HG03342 (cell line): ENCODE results near the gene TNC.
"Not testable (repeated sequence)": the region's sequence is repeated elsewhere in the genome, so short reads cannot be mapped to it uniquely, and the experiment has no call there.

ENCODE experiments used
- ATAC-seq: cut with Tn5 transposase; IDR thresholded peaks from one replicate; pipeline ENCODE4 v1.9.1; 2021; ENCODE audit warnings: mild to moderate bottlenecking, moderate library complexity; ENCODE audit not compliant: unreplicated experiment

The TNC gene

DNA sequence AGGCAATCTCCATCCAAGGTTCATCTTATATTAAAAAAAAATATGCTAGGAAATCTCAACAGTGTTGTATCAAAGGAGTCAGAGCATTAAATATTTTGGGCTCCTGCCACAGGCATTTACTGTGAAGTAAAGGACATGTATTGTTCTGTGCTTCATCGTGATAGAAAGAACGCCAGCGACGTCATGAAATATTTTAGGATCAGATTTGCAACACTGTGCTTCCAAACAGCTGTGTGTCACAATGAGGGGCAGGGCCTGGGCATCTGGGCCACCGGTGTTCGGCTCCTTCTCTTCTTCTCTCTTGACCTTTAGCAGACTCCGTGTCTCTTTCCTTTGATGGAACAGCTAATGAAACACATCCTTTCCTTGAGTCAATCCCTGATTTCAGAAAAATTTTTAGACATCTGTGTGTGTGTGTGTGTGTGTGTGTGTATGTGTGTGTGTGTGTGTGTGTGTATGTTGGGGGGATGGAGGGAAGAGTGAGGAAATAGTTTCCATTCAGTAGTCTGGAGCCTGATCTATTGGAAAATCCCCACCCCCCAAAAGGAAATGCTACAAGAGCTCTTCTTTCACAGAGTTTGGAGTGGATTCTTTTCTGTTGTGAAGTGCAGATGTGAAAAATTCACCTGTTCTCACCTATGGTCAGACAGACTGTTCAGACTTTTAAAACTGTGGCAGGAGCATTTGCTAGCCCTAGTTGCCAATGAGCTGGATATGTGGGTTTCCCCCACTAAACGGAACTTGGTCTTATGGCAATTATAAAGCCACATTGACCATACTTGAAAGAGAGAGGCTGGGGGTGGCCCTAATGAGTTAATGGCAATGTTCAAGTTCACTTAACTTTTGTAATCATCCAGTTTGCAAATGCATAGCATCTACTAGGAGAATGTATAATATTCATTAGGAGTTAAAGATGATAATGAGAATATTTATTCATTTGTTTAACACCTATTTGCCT, 18.1 kb upstream of the TNC start:
- no peak for ATAC-seq

DNA sequence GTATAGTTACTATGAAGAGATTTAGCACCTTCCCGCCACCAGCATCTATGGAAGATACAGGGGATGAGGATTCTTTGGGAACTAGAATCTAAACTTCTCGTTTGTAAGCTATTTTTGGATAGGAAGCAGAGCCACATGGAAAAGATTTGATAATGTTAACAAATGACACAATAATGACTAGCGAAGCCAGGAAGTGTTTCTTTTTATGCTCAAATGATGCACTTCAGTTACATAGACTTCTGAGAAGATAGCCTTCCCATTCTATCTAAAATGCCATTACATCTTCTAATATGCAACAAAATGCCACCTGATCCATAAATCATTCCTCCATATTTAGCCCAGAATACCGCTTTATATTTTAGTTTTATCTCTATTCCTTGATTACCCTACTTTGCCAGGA, 17.0 kb upstream of the TNC start:
- no peak for ATAC-seq

GRCh38 chr9:115133649-115134048, 15.7 kb upstream of the TNC start:
- ATAC-seq: no peak

DNA sequence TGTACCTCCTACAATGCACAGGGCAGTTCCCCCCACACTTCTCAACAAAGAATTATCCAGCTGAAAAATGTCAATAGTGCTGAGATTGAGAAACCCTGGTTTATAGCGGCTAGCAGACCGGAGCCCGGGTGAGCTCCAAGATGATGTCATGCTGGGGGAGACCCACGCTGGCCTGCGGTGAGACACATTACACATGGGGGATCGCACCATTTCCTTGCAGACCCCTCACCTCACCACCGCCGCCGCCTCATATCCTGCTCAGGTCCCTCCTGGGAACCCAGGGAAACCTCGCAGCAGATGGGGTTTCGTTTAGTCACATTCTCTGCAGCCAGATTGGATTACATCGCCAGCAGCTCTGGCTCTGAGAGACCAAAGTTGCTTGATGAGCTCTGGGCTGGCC, 14.7 kb upstream of the TNC start:
- ATAC-seq: no peak

- ATAC-seq: no peak
These were observed 12.2 kb upstream of the TNC start for GRCh38 chr9:115130176-115130575.

GRCh38 chr9:115128726-115129125, 10.8 kb upstream of the TNC start:
- not testable (repeated sequence) for ATAC-seq

DNA sequence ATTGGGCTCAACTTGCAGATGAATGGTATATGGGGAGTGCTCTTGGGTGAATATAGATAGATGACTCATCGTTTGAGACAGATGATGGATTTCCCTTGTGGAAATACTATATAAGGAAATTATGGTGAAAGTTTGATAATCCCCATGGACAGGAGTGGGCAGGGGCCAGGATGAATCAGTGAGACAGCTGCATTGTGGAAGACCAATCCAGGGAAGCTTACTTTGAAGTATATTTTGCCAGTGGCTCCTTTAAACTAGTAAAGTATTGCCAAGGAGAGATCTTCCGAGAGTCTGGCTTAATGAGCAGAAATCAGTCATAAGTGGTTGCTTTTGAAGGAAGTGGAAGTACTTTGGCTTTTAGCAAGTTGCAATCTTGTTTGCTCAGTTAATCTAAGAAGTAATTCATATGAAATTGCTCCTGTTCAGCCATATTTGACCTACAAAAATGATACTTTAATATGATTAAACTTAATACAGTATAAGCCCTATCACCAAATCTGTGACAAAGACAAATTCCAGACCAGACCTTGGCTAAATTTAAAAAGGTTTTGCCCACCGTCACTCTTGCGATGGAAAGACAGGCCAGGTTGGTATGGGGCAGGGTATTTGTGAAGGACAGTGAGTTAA, 9.3 kb upstream of the TNC start:
- ATAC-seq: no peak

DNA sequence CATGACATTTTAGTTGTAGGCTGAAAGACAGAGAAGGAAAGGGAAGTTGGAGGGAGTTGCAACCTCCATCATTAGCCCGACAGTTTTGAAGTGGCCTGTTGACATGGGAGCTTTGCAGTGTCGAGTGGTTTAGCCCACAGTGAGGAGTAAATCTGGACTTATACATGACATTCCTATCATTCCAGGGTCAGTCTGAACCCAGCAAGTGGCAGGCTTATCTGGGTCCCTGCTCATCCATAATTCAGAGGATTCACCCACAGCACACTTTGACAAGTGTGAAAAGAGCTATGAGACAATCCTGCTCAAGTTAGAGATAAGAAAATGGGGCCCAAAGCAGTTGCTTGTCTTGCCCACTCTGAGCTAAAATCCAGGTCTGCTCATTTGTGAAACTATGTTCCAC, 8.4 kb upstream of the TNC start:
- no peak for ATAC-seq

GRCh38 chr9:115122937-115123336, 5.0 kb upstream of the TNC start:
- no peak for ATAC-seq

- ATAC-seq: no peak
These were observed 3.2 kb upstream of the TNC start for GRCh38 chr9:115121181-115121580.

GRCh38 chr9:115118879-115119218, 892 bp upstream of the TNC start:
- no peak for ATAC-seq

- ATAC-seq: no peak
These were observed 1.3 kb downstream of the TNC start for GRCh38 chr9:115116421-115117284.

- no peak for ATAC-seq
These were observed 2.0 kb downstream of the TNC start for GRCh38 chr9:115115924-115116323.

DNA sequence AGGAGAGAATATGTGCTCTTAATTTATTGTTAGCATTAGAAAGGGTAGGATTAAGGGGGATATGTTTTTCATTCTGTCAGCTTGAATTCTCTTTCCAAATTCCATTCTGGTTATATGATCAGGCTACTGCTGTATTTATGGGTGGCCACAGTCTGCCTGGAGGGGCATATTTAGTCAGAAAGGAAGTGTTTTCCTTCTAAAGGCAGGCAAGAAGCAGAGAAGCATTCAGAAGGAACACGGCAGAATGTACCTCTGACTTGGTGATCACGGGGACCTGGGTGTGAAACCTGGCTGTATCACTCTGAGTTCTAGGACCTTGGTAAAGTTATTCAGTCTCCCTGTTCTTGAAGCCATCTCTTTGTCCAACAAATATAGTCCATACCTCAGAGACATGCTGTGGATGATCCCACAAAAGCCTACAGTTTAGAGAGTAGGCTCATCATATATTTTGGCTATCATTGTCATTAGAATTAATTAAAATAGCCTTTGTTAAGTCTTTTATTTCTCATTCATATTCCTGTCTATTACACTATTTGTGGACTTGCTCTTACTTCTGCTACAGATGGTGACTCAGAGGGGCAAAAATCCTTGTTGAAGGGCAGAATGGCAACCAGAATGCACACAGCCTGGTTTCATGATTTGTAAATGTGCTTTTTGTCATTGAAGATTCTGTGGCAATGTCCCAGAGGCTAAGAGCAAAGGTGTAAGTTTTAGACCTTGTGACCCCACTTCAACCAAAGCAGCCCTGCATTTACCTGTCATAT, 2.7 kb downstream of the TNC start:
- no peak for ATAC-seq

- ATAC-seq: no peak
These were observed 3.4 kb downstream of the TNC start for GRCh38 chr9:115114546-115114945.

- ATAC-seq: no peak
These were observed 3.9 kb downstream of the TNC start for GRCh38 chr9:115114084-115114483.

GRCh38 chr9:115111874-115112273, 6.1 kb downstream of the TNC start:
- no peak for ATAC-seq

- no peak for ATAC-seq
These were observed 8.5 kb downstream of the TNC start for GRCh38 chr9:115109486-115109885.

- ATAC-seq: no peak
These were observed 10.3 kb downstream of the TNC start for GRCh38 chr9:115107701-115108100.

DNA sequence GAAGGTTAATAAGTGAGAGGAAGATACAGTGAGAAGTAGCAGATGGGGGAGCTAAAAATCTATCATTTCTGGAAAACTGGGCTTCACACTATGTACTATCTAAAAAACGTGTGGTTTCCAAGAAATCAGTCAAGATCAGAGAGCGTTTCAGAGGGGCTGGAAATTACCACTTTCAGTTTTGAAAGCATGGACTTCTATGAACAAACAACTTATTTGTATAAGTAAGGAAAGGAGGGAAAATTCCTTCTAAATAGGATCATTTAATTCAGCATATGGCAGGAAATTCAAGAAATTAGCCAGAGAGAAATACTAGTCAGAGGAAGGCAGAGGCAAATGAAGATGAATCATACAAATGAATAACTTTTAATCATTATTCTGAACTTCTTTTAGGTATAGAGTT, 11.3 kb downstream of the TNC start:
- no peak for ATAC-seq

DNA sequence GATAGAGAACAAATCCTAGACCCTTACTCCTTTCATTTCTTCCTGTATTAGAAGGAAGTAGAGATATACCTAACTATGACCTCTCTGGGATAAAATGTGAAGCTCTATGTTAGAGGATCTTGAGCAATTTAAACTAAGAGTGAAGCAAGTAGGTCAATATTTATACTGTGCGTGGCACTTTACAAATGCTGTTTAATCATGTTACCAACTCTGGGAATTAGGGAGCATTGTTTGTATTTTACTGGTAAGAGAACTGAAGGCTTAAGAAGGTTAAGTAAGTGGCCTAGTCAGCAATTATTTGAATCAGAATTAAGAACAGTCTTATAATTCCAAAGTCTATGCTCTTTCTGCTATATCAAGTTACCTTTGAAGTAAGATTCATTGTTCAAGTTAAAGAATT, 12.0 kb downstream of the TNC start:
- no peak for ATAC-seq
